ENCODE data around the gene MMADHC. TPM values are rescaled to one million over a fixed set of nuclear protein-coding genes. Genes with fewer than 3 reads are reported as not detected.

Gene MMADHC
- total RNA-seq, 1 experiment from 2014 or later = 130 TPM

DNA sequence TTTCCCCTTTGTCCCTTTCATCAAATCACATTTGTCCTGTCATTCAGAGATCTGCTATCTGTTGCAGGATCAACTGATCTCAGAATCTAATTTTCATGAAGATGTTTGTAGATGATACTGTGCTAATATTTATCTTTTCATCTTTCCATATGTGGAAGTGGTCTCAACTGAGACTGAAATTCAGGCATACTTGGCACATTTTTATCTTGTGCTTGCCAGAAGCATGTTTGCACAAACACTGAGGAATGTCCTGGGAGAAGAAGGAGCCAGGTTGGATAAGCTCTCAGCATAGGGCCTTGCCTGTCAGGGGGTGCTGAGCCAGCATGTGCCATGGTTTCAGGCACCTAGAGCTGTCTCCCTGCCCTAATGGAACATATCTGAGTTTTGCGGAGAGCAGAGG is 24.5 kb upstream of the MMADHC start:
- peak; percentile 72 for DNase-seq
- Histone ChIP-seq H3K9ac (ENCODE audit: low read length) (no peak overlapping the region), H3K9me2 (replicated peaks; ENCODE audit: low read length) (no peaks in the 10 kb centered on the region), H3K9me3 (ENCODE audit: low read length) (no peaks in the 10 kb centered on the region), H3K4me2 (ENCODE audit: low read length) (peak overlapping the region; percentile 21), H3K79me2 (ENCODE audit: low read length) (no peaks in the 10 kb centered on the region), H3K27me3 (ENCODE audit: low read length) (no peaks in the 10 kb centered on the region), H2AFZ (ENCODE audit: low read length) (0 out of 2 replicates have a peak overlapping the region, but pooled peaks have one; percentile 15), H3F3A (ENCODE audit: low read length, unreplicated experiment) (no peaks in the 10 kb centered on the region), H3K4me1 (ENCODE audit: insufficient read depth, low read length) (peaks cover 16% of the 10 kb centered on the region), H3K27ac (ENCODE audit: low read length) (no peak overlapping the region), H4K20me1 (ENCODE audit: low read length) (no peaks in the 10 kb centered on the region), H3K36me3 (ENCODE audit: low read depth, low read length) (no peaks in the 10 kb centered on the region), H3K4me3 (ENCODE audit: low read length) (no peak overlapping the region)
- peak; percentile 68 for ATAC-seq
- CTCF ChIA-PET = interaction anchor here (0.6 kb wide), 1 partner anchor 875 kb away, joined by 5 read pairs; no protein-coding TSS in a partner anchor
- POLR2A ChIA-PET (ENCODE audit: unreplicated experiment) = no interaction called here
- no TSS peak for BruUV-seq (replicated peaks)
- intact Hi-C loops (cut with micrococcal nuclease) = no loop called here
- TF ChIP-seq EZH2phosphoT487 (IDR thresholded peaks at IDR 0.05; ENCODE audit: borderline replicate concordance, low read length) (no peak), EZH2 (IDR thresholded peaks at IDR 0.05; ENCODE audit: low read length, unreplicated experiment) (no peak)
- TF ChIP-seq, protein P1, sequence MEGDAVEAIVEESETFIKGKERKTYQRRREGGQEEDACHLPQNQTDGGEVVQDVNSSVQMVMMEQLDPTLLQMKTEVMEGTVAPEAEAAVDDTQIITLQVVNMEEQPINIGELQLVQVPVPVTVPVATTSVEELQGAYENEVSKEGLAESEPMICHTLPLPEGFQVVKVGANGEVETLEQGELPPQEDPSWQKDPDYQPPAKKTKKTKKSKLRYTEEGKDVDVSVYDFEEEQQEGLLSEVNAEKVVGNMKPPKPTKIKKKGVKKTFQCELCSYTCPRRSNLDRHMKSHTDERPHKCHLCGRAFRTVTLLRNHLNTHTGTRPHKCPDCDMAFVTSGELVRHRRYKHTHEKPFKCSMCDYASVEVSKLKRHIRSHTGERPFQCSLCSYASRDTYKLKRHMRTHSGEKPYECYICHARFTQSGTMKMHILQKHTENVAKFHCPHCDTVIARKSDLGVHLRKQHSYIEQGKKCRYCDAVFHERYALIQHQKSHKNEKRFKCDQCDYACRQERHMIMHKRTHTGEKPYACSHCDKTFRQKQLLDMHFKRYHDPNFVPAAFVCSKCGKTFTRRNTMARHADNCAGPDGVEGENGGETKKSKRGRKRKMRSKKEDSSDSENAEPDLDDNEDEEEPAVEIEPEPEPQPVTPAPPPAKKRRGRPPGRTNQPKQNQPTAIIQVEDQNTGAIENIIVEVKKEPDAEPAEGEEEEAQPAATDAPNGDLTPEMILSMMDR (conservative IDR thresholded peaks at IDR 0.05; ENCODE audit: low read depth, low read length) = no peak

DNA sequence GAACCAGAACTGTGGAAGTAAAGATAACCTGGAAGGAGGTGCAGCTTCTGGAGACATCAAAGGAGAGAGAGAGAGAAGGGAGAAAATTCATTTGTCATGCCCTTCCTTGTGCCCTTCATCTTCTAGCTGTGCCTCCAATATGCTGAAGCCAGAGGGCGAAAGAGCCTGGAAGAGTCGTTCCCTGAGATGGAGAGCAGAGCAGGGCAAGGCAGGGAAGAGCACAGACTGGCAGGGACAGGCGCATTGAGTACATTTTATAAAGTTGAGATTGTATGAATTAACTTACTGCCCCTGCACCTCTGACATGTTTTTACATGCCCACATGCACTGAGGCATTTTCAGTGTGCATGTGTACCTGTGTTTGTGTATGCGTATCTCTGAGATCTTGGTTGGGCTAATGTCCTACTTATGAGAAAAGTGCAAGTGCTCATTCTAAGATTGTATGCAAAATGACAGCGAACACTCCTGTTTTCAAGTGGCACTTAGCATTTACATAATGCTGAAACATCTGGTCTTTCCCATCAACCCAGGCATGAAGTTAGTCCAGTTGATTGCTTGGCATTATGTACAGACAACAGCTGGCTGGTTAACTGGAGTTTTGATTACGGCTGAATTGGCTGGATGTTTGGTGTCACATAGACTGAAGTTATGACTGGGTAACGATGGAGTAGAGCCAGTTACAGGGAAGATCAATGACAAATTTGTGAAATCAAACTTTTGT is 23.7 kb upstream of the MMADHC start:
- ChIA-PET CTCF (no interaction called here), POLR2A (ENCODE audit: unreplicated experiment) (no interaction called here)
- TF ChIP-seq, protein P1 (conservative IDR thresholded peaks at IDR 0.05; ENCODE audit: low read depth, low read length) = peak; percentile 30; the same call in 1 of the 2 replicates
- no peak for TF ChIP-seq EZH2phosphoT487 (IDR thresholded peaks at IDR 0.05; ENCODE audit: borderline replicate concordance, low read length)
- TF ChIP-seq EZH2 (IDR thresholded peaks at IDR 0.05; ENCODE audit: low read length, unreplicated experiment) = no peak
- Histone ChIP-seq H3K4me2 (ENCODE audit: low read length) (no peak overlapping the region), H3K9ac (ENCODE audit: low read length) (no peak overlapping the region), H3K4me1 (ENCODE audit: insufficient read depth, low read length) (peaks cover 17% of the 10 kb centered on the region), H3K27me3 (ENCODE audit: low read length) (no peaks in the 10 kb centered on the region), H3K4me3 (ENCODE audit: low read length) (no peak overlapping the region), H3K36me3 (ENCODE audit: low read depth, low read length) (no peaks in the 10 kb centered on the region), H3K9me2 (replicated peaks; ENCODE audit: low read length) (no peaks in the 10 kb centered on the region), H3K9me3 (ENCODE audit: low read length) (no peaks in the 10 kb centered on the region), H3K79me2 (ENCODE audit: low read length) (no peaks in the 10 kb centered on the region), H3F3A (ENCODE audit: low read length, unreplicated experiment) (no peaks in the 10 kb centered on the region), H2AFZ (ENCODE audit: low read length) (no peak overlapping the region), H4K20me1 (ENCODE audit: low read length) (no peaks in the 10 kb centered on the region), H3K27ac (ENCODE audit: low read length) (no peak overlapping the region)
- DNase-seq (peak; percentile 13), ATAC-seq (no peak)
- intact Hi-C loops (cut with micrococcal nuclease) = no loop called here
- no TSS peak for BruUV-seq (replicated peaks)

DNA sequence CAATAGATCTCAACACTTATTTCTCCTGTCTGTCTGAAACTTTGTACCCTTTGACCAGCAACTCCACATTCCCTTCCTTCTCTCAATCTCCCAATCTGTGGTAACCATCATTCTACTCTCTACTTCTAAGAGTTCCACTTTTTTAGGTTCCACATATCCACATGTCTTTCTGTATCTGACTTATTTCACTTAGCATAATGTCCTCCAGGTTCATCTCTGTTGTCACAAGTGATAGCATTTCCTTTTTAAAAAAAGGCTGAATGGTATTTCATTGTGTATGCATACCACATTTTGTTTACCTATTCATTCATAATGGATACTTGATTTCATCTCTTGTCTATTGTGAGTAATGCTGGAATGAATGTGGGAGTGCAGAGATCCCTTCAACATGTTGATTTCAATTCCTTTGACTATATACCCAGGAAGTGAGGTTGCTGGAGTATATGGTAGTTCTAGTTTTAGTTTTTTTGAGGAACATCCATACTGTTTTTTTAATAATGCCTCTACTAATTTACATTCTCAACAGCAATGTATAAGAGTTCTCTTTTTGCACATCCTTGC is 18.8 kb upstream of the MMADHC start:
- Histone ChIP-seq H3K27me3 (ENCODE audit: low read length) (no peaks in the 10 kb centered on the region), H3K4me1 (ENCODE audit: insufficient read depth, low read length) (peaks cover 10% of the 10 kb centered on the region), H3K9me3 (ENCODE audit: low read length) (no peaks in the 10 kb centered on the region), H4K20me1 (ENCODE audit: low read length) (no peaks in the 10 kb centered on the region), H3F3A (ENCODE audit: low read length, unreplicated experiment) (no peaks in the 10 kb centered on the region), H3K36me3 (ENCODE audit: low read depth, low read length) (no peaks in the 10 kb centered on the region), H3K27ac (ENCODE audit: low read length) (no peak overlapping the region), H2AFZ (ENCODE audit: low read length) (no peak overlapping the region), H3K79me2 (ENCODE audit: low read length) (no peaks in the 10 kb centered on the region), H3K4me2 (ENCODE audit: low read length) (no peak overlapping the region), H3K9ac (ENCODE audit: low read length) (no peak overlapping the region), H3K4me3 (ENCODE audit: low read length) (no peak overlapping the region), H3K9me2 (replicated peaks; ENCODE audit: low read length) (no peaks in the 10 kb centered on the region)
- ATAC-seq (peak; percentile 53), DNase-seq (peak; percentile 67)
- CTCF ChIA-PET = no interaction called here
- POLR2A ChIA-PET (ENCODE audit: unreplicated experiment) = no interaction called here
- no TSS peak for BruUV-seq (replicated peaks)
- no peak for TF ChIP-seq EZH2phosphoT487 (IDR thresholded peaks at IDR 0.05; ENCODE audit: borderline replicate concordance, low read length)
- intact Hi-C loops (cut with micrococcal nuclease) = no loop called here
